Fibroblast of peridontal ligament (primary cell): ENCODE data around the gene TMIGD1.
"Not testable (repeated sequence)": the region's sequence is repeated elsewhere in the genome, so short reads cannot be mapped to it uniquely, and the experiment has no call there.

Experiments
- DNase-seq: peaks from one replicate; pipeline ENCODE4 v3.0.0-alpha.2; 2010; ENCODE audit errors: extremely low read depth

TMIGD1 gene

DNA sequence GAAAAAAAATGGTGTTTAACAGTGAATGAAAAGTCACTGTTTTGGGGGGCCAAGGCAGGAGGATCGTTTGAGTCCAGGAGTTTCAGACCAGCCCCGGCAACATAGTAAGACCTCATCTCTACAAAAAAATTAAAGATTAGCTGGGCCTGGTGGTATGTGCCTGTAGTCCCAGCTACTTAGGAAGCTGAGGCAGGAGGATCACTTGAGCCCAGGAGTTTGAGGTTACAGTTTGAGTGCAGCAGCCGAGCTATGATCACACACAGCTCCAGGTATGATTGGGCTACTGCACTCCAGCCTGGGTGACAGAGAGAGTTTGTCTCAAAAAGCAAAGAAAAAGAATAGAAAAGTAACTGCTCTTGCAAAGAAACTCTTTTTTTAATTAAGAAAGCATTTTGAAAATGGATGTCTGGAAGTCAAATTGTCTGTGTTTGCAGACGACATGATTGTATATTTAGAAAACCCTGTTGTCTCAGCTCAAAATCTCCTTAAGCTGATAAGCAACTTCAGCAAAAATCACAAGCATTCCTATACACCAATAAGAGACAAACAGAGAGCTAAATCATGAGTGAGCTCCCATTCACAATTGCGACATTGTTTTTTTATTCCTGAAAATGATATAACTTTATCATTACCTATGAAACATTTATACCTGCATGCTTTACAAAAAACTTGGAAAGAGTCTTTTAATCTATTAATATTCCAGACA is 24.4 kb upstream of the TMIGD1 start:
- no peak for DNase-seq

DNA sequence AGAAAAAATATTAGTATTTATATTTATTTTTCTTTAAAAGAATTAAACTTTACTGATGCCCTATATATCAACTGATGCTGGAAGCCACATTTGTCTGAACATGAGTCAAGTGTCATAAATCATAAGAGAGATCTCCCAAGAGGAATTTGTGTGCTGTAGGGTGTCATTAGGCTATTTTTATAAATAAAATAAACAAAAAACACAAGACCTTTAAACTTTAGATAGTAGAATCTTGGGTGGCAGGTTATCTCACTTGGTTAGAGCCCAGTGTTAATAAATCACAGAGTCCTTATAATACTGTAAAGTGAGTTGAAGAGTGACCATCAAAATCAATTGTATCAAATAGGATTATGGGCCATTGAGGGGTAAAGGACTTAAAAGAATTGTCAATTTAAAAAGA is 23.6 kb upstream of the TMIGD1 start:
- no peak for DNase-seq

DNA sequence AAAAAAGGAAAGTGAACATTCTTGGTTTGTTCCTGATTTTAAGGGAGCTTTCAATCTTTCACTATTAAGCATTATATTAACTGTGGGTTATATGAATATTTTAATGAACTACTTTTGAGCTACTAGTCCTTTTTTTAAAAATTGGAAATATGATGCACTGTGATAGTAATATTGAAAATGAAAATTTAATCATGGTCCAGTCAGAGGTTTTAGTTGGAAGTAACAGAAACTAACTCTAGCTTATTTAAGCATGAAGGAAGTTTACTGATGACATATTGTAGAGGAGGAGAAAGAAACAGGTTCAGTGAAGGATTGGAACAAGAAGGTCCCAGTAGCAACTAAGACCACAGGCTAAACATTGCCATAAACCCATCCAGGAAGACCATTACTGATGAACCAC is 20.8 kb upstream of the TMIGD1 start:
- no peak for DNase-seq

DNA sequence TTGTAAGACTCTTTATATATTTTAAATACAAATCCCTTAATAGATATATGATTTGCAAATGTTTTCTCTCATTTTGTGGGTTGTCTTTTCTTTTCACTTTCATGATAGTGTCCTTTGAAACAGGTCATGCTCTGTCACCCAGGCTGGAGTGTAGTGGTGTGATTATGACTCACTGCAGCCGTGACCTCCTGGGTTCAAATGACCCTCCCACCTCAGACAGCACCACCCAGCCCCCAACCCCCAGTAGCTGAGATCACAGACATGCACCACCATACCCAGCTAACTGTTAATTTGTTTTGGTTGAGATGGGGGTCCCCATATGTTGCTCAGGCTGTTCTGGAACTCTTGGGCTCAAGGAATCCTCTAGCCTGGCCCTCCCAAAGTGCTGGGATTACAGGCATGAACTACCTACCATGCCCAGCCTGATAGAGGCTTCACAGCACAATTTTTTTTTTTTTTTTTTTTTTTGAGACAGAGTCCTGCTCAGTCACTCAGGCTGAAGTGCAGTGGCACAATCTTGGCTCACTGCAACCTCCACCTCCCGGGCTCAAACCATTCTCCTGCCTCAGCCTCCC is 18.5 kb upstream of the TMIGD1 start:
- no peak for DNase-seq

DNA sequence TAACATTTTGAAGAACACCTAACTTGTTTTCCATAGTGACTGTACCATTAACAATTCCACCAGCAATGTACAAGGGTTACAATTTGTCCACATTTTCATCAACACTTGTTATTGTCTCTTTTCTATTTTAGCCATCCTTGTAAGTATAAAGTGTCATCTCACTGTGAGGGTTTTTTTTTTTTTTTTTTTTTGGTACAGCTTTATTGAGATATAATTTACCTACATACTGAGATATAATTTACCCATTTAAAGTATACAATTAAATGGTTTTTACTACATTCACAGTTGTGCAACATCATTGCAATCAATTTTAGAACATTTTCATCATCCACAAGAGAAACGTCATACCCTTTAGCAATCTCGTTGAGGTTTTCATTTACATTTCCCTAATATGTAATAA is 17.9 kb upstream of the TMIGD1 start:
- DNase-seq: no peak

DNA sequence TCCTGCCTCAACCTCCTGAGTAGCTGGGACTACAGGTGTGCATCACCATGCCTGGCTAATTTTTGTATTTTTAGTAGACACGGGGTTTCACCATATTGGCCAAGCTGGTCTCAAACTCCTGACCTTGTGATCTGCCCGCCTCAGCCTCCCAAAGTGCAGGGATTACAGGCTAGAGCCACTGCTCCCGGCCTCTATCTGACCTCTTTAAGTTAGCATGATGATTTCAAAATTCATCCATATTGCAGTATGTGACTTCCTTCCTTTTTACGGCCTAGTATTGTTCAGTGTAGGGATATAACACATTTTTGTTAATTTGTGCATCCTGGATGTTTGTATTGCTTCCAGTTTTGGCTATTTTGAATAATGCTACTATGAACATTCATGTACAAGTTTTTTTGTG is 17.4 kb upstream of the TMIGD1 start:
- not testable (repeated sequence) for DNase-seq

DNA sequence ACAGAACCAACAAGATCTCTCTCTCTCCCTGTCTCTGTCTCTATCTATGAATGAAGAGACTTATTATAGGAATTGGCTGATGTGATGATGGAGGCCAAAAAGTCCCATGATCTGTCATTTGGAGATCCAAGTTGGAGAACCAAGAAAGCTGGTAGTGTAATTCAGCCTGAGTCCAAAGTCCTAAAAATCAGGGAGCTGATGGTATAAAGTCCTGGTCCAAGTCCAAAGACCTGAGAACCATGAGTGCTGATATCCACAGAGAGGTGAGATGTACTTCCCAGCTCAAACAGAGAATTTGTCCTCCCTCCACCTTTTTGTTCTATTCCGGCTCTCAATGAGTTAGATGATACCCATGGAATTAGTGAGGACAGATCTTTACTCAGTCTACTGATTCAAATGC is 15.4 kb upstream of the TMIGD1 start:
- DNase-seq: no peak

DNA sequence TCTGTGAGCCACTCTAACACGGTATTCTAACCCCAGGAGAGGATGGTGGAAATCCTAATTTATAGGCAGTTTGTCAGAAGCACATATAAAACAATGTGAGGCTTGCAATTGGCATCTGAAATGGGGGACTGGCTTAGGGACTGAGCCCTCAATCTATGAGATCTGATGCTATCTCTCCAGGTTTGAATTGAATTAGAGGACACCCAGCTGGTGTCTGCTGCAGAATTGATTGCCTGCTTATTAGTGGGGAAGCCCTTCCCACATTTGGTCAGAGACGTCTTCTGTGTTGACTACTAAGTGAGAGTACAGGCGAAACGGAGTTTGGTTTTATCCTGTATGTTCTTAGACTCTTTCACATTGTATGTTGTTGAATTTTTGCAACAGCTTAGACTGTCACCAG is 13.6 kb upstream of the TMIGD1 start:
- no peak for DNase-seq

DNA sequence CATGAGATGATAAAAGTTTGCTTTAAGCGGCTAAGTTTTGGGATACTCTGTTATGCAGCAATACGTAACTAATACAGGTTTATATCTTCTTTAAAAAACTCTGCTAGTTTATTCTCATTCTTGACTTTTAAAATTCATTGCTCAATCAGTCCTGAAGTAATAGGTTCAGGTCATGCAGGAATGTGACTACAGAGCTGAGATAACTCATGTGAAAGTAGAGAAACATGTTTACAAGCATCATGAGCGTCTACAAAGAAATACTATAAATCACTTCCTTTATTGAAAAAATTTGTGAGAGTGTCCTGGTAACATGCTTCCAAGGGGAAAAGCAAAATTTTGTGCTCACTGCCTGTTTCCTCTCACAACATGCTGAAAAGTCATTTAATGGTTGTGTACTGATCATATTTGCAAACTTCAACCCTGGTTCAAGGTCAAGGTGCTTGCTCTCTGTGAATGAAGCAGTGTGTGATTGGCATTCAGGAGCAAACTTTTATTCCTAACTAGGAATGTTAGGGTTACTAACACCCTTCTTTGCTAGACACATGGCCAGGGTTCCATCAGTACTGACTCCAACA is 12.5 kb upstream of the TMIGD1 start:
- DNase-seq: no peak

DNA sequence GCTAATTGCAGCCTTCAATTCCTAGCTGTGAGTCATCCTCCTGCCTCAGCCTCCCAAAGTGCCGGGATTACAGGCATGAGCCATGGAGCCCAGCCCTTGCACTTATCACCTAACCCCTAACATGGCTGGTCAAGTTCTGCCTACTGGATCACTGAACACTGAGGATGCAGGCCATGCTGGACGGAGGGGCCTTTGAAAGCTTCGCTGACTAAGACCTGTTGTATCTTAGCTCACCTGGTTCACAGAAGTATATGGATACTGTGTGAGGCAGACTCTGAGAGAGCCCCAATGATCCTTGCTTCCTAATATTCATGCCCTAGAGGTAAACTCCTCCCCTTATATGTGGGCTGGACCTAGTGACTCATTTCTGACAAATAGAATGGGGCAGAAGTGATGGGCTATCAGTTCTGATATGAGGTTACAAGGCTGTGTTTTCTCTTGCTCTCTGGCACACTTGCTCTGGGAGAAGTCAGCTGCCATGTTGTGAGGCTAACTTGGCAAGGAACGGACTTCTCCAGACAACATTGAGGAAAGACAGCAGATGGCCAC is 11.7 kb upstream of the TMIGD1 start:
- no peak for DNase-seq

DNA sequence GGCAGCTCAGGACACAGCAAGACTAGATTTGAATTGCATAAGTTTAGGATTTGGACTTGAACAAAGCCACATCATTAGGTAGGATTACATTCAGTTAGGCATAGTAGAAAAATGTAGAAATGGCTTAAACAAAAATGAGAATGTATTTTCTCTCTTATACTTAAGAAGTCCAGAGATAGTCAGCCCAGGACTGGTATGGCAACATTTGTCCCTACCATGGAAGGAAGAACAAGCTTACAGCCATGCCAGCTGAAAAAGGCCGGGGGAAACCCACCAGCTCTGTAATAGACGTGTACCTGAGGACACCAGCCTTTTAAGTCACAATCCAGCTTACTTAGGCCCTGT is 11.2 kb upstream of the TMIGD1 start:
- peak; percentile 25 for DNase-seq

DNA sequence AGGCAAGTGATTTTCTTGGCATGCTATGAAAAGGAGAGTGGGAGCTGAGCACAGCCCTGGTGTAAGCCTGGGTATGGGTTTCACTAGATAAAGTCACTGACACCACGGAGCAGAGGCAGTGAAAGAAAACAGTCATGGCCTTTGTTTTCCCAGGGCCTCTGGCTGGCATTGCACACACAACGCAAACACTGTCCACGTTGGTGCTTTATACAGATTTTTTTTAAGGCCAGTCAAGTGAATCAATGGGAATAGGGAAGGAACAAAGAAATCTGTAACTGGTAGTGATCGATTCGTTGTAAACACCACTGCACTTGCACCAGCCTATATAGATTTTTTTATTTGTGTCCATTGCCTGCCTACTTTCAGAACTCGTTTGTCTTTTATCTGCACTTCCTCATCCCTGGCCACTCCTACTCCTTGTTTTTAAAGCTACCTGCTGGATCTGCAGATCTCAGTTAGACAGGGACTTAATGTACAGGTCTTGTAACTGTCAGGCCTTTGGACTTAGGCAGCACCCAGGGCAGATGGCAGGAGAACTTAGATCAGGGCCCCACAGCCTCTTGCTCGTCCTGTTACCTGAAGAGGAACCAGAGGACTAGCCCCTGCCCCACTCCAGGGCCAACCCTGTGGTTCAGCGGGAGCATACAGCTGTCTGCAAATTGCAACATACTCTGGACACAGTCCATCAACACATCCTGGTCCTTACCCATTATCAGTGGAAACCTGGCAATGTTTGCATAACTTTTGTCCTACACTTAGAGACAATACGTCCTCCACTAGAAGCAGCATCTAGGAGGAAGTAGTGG is 10.6 kb upstream of the TMIGD1 start:
- no peak for DNase-seq

DNA sequence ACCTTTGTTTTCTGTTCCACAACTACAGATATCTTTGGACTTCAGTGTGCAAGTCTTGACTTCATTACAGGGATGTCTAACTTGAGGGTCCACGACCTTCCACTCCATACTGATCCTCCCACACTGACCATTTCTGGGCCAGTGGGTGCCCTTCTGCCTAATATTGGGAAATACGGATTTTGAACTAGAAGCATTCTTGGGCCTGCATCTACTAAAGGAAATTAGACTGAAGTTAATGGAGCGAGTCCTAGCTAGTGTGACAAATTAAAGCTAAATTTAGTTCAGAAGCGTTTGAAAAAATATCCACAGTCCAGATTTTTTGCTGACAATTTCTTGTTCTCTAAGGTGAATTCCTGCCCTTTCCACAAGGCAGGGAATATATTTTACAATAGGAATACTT is 9.9 kb upstream of the TMIGD1 start:
- no peak for DNase-seq

DNA sequence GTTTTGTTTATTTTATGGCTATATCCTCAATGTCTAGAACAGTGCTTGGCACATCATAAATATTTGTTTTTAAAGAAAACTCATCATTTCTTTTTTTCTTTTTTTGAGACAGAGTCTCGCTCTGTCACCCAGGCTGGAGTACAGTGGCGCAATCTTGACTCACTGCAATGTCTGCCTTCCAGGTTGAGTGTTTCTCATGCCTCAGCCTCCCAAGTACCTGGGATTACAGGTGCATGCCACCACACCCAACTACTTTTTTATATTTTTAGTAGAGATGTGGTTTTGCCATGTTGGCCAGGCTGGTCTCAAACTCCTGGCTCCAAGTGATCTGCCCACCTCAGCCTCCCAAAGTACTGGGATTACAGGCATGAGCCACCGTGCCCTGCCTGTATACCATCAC is 9.4 kb upstream of the TMIGD1 start:
- DNase-seq: not testable (repeated sequence)

DNA sequence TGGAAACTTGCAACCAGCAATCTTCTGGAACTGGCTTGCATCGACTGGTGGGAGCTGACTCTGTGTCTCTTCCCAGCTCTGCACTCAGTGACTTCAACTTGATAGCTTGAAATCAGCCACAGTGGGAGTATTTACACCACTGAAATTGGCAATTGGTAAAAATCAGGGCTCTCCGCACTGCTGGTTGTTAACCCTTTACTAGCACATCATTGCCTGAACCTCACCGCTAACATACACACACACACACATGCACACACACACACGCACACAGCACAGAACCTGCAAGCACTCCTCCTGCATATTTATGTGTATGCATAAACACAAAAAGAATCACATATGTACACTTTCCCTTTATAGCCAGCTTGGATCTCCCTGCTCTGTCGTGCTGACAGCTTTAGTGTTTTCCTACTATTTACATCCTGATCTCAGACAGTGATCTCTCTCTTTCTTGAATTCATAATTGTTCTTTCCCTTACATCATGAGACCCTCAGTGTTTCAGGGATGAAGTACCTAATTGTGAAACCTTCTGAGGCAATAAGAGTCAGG is 7.9 kb upstream of the TMIGD1 start:
- DNase-seq: no peak

DNA sequence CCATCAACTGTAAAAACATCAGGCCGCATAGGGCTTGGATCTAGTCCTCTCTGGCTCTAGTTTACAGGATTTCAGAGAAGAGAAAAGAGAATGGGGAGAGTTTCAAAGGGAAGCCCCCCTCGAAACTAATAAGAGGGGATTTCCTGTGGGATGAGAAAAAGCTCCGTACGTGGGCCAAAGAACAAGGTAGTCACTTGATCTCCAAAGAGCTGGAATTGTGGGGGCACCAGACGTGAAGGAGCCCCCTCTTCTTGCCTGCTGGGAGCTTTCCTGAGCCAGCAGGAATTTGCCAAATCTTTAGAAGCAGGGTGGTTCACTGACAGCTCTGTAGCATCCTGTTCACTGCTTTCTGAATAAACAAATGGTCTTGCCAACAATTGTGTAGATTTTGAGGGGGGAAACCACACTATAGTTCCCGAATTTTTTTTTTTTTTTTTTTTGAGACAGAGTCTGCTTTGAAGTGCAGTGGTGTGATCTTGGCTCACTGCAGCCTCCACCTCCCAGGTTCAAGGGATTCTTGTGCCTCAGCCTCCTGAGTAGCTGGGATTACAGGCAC is 7.0 kb upstream of the TMIGD1 start:
- no peak for DNase-seq

DNA sequence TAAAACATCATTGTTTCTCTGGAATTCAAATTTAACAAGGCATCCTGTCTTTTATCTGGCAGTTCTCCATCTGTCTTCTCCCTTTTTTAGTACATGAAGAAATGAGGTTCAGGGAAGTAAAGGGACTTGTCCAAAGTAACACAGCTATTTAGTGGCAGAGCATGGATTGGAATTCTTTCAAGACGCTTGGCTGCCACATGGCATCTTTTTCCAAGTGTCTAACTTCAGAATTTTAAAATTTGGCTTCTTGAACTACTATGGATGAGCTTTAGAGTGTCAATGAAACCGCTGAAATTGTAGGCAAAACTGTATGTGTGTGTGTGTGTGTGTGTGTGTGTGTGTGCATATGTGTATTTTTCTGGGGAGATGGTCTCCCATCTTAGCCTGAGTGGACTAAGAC is 5.2 kb upstream of the TMIGD1 start:
- DNase-seq: no peak

DNA sequence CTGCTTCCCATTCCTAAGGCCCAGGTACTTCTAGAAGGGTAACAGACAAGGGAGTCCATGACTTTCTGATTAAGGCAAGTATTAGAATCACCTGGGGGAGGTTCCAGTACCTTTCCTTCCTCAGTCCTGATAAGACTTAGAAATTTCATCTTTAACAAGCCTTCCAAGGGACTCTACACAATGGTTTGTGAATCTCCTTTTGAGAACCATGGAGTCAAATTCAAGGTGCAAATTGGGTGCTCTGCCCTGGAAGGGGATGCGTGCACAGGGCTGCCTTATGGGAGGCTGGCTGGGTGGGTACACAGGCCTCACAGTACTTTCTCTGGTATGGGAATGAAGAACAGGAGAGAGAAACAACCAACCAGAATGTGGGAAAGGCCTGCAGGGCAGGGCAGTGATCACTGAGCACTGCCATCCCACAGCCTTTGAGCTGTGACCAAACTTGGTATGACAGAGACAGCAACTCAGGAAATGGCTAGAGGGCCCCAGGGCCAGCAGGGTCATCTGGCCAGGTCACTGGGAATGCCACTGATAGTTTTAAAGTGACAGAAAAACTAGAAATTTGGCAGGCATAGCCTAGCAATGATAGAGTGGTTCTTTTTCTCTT is 3.6 kb upstream of the TMIGD1 start:
- DNase-seq: no peak

DNA sequence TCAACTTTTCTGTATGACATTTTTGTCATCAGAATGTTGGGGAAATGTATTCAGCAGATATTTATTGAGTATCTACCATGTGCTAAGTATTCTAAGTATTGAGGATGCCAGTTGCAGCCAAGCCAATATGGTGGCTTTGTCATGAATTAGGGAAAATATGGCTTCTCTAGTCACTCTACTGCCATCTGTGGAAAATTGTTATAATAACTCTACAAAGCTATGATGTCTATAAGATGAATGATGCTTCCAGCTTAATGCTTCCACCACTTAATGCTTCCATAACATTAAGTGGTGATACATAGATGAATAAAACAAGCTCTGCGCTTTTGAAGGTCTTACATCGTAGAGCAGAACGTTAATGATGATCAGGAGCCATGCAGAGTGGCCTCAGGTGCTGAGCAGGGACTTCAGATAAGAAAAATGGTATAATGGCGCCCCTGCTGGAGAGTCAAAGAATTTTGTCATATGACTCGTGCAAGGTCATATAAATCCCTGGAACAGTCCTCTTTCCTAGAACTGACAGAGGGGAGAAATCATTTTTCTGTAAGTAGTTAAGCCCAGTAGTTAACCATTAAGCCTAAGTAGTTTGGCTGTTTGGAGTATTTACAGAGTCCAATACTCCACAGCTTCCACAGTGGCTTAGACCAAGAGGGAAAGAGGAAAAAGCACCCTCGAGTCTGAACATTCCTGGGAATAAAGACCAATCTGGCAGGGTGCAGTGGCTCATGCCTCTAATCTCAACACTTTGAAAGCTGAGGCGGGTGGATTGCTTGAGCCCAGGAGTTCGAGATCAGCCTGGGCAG is 2.7 kb upstream of the TMIGD1 start:
- peak; percentile 54 for DNase-seq

DNA sequence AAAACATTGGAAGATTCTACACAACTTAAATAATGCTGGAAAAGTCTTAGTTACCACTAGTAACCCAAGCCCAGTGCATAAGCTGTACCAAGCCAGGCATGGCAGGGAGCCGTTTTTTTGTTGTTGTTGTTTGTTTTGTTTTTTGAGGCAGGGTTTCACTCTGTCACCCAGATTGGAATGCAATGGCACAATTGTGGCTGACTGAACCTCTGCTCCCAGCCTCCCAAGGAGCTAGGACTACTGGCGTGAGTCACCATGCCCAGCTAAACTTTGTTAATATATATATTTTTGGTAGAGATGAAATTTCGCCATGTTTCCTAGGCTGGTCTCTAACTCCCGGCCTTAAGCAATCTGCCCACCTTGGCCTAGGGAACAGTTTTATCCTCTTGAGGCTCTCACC is 564 bp upstream of the TMIGD1 start:
- no peak for DNase-seq

DNA sequence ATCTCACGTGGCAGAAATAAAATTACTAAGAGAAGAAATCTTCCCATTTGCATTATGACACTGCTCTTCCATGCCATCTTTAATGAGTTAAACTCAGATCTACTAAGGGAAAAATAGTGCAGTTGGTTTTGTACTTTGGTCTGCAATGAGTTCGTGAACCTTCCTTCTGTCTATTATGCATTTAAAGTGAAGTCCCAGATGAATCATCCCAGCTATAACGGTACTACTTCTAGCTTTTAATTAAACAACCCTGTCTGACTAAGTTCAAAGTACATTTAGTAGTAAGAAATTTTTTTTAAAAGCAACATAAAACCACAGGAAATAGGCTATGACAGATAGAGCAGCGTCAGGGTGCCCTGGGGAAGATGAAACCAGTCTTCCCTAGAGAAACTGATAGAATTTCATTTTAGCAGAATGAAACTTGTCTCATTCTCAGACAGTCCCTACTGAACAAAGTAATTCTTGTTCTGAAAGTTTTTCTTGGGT is 1.8 kb downstream of the TMIGD1 start:
- DNase-seq: peak; percentile 49
